IPS-11a (cell line): ENCODE measurements around the gene FIZ1.

Experiments used
- H3K4me3 ChIP-seq: one replicate; pipeline ENCODE4 v1.5.1; 2013; ENCODE audit warnings: low read depth, low read length, control low read depth

The FIZ1 gene

GRCh38 chr19:55614711-55615542 is 15.6 kb upstream of the FIZ1 start:
- H3K4me3 ChIP-seq, result no peak overlapping the region

GRCh38 chr19:55613930-55614710 is 14.8 kb upstream of the FIZ1 start:
- H3K4me3 ChIP-seq, result no peak overlapping the region

GRCh38 chr19:55613396-55613795 is 14.1 kb upstream of the FIZ1 start:
- H3K4me3 ChIP-seq, result no peak overlapping the region

GRCh38 chr19:55611983-55612645 is 12.8 kb upstream of the FIZ1 start:
- H3K4me3 ChIP-seq, result no peak overlapping the region

- H3K4me3 ChIP-seq, result no peak overlapping the region
These were observed 12.1 kb upstream of the FIZ1 start for GRCh38 chr19:55611300-55611982.

GRCh38 chr19:55609326-55609725 is 10.0 kb upstream of the FIZ1 start:
- no peak overlapping the region for H3K4me3 ChIP-seq

GRCh38 chr19:55606817-55607216 is 7.5 kb upstream of the FIZ1 start:
- H3K4me3 ChIP-seq, result no peak overlapping the region

- H3K4me3 ChIP-seq, result peak overlapping the region; percentile 14
These were observed 7.1 kb upstream of the FIZ1 start for GRCh38 chr19:55606471-55606787.

- peak within 1 kb of the TSS; percentile 75 for H3K4me3 ChIP-seq
These were observed 6.5 kb upstream of the FIZ1 start, which contains the start of gene ZNF865 for GRCh38 chr19:55605637-55606470. Gene ZNF865, plus strand, starts transcription at chr19:55605647. Its CDS starts 7,972 bp downstream, at chr19:55613619.

GRCh38 chr19:55605207-55605636 is 5.9 kb upstream of the FIZ1 start:
- H3K4me3 ChIP-seq, result peak overlapping the region; percentile 10

- no peak overlapping the region for H3K4me3 ChIP-seq
These were observed 4.4 kb upstream of the FIZ1 start for GRCh38 chr19:55603581-55604292.

- H3K4me3 ChIP-seq, result no peak overlapping the region
These were observed 3.8 kb upstream of the FIZ1 start for GRCh38 chr19:55603115-55603514.

- no peak overlapping the region for H3K4me3 ChIP-seq
These were observed 3.0 kb upstream of the FIZ1 start for GRCh38 chr19:55602104-55603001.

GRCh38 chr19:55601084-55601483 is 1.8 kb upstream of the FIZ1 start:
- H3K4me3 ChIP-seq, result peak overlapping the region; percentile 47

- H3K4me3 ChIP-seq, result peak overlapping the region; percentile 47
These were observed 1.3 kb upstream of the FIZ1 start for GRCh38 chr19:55600662-55601028.

- peak within 1 kb of the TSS; percentile 94 for H3K4me3 ChIP-seq
These were observed 735 bp upstream of the FIZ1 start, which contains the start of gene ZNF524 for GRCh38 chr19:55599842-55600661. Gene ZNF524, plus strand, starts transcription at chr19:55600288. Its CDS starts 1,825 bp downstream, at chr19:55602113.

GRCh38 chr19:55598719-55599467 is 424 bp downstream of the FIZ1 start:
- H3K4me3 ChIP-seq, result peak overlapping the region; percentile 94
